ENCODE measurements around the gene MTRR.

Gene MTRR

GRCh38 chr5:7857926-7858632, 10.9 kb upstream of the MTRR start:
- H3K9ac ChIP-seq (ENCODE audit: low read length): no peak overlapping the region
- H3K27me3 ChIP-seq (ENCODE audit: control insufficient read depth, insufficient read depth, low read length): no peaks in the 10 kb centered on the region
- H3K36me3 ChIP-seq (ENCODE audit: control insufficient read depth, low read depth, low read length): peaks cover 23% of the 10 kb centered on the region
- H3K9me3 ChIP-seq (ENCODE audit: control insufficient read depth, low read depth, low read length): no peaks in the 10 kb centered on the region
- no peaks in the 10 kb centered on the region for H3K4me1 ChIP-seq (ENCODE audit: control insufficient read depth, low read depth, low read length)
- H3K27ac ChIP-seq (ENCODE audit: low read length): no peak overlapping the region
- H3K4me3 ChIP-seq (ENCODE audit: low read length): no peak overlapping the region

GRCh38 chr5:7866196-7866595, 2.8 kb upstream of the MTRR start:
- Histone ChIP-seq H3K36me3 (ENCODE audit: control insufficient read depth, low read depth, low read length) (peaks cover 20% of the 10 kb centered on the region), H3K9ac (ENCODE audit: low read length) (no peak overlapping the region), H3K4me3 (ENCODE audit: low read length) (no peak overlapping the region), H3K27ac (ENCODE audit: low read length) (no peak overlapping the region), H3K4me1 (ENCODE audit: control insufficient read depth, low read depth, low read length) (peaks cover 9% of the 10 kb centered on the region), H3K27me3 (ENCODE audit: control insufficient read depth, insufficient read depth, low read length) (no peaks in the 10 kb centered on the region), H3K9me3 (ENCODE audit: control insufficient read depth, low read depth, low read length) (no peaks in the 10 kb centered on the region)

GRCh38 chr5:7867260-7867659, 1.7 kb upstream of the MTRR start:
- Histone ChIP-seq H3K27ac (ENCODE audit: low read length) (no peak overlapping the region), H3K27me3 (ENCODE audit: control insufficient read depth, insufficient read depth, low read length) (no peaks in the 10 kb centered on the region), H3K9me3 (ENCODE audit: control insufficient read depth, low read depth, low read length) (no peaks in the 10 kb centered on the region), H3K9ac (ENCODE audit: low read length) (no peak overlapping the region), H3K36me3 (ENCODE audit: control insufficient read depth, low read depth, low read length) (peaks cover 22% of the 10 kb centered on the region), H3K4me3 (ENCODE audit: low read length) (no peak overlapping the region), H3K4me1 (ENCODE audit: control insufficient read depth, low read depth, low read length) (peaks cover 9% of the 10 kb centered on the region)

GRCh38 chr5:7868427-7868772, 548 bp upstream of the MTRR start:
- peaks cover 28% of the 10 kb centered on the region for H3K36me3 ChIP-seq (ENCODE audit: control insufficient read depth, low read depth, low read length)
- no peak overlapping the region for H3K27ac ChIP-seq (ENCODE audit: low read length)

GRCh38 chr5:7869474-7870136, 657 bp downstream of the MTRR start:
- Histone ChIP-seq H3K27ac (ENCODE audit: low read length) (no peak overlapping the region), H3K9ac (ENCODE audit: low read length) (peak overlapping the region; percentile 68), H3K4me3 (ENCODE audit: low read length) (peak overlapping the region; percentile 60), H3K9me3 (ENCODE audit: control insufficient read depth, low read depth, low read length) (no peaks in the 10 kb centered on the region), H3K27me3 (ENCODE audit: control insufficient read depth, insufficient read depth, low read length) (no peaks in the 10 kb centered on the region), H3K36me3 (ENCODE audit: control insufficient read depth, low read depth, low read length) (peaks cover 26% of the 10 kb centered on the region), H3K4me1 (ENCODE audit: control insufficient read depth, low read depth, low read length) (peaks cover 9% of the 10 kb centered on the region)

More at GRCh38 chr5:7868427-7868772, 548 bp upstream of the MTRR start:
- Histone ChIP-seq H3K9ac (ENCODE audit: low read length) (peak overlapping the region; percentile 68), H3K4me1 (ENCODE audit: control insufficient read depth, low read depth, low read length) (peaks cover 9% of the 10 kb centered on the region), H3K27me3 (ENCODE audit: control insufficient read depth, insufficient read depth, low read length) (no peaks in the 10 kb centered on the region), H3K4me3 (ENCODE audit: low read length) (peak overlapping the region; percentile 60), H3K9me3 (ENCODE audit: control insufficient read depth, low read depth, low read length) (no peaks in the 10 kb centered on the region)

- no peak overlapping the region for H3K27ac ChIP-seq (ENCODE audit: low read length)
- H3K9me3 ChIP-seq (ENCODE audit: control insufficient read depth, low read depth, low read length): no peaks in the 10 kb centered on the region
- no peaks in the 10 kb centered on the region for H3K27me3 ChIP-seq (ENCODE audit: control insufficient read depth, insufficient read depth, low read length)
- peaks cover 9% of the 10 kb centered on the region for H3K4me1 ChIP-seq (ENCODE audit: control insufficient read depth, low read depth, low read length)
- peaks cover 39% of the 10 kb centered on the region for H3K36me3 ChIP-seq (ENCODE audit: control insufficient read depth, low read depth, low read length)
- H3K4me3 ChIP-seq (ENCODE audit: low read length): no peak overlapping the region
- H3K9ac ChIP-seq (ENCODE audit: low read length): no peak overlapping the region
These were observed 2.7 kb downstream of the MTRR start for GRCh38 chr5:7871653-7872052.

GRCh38 chr5:7872517-7873130, 3.7 kb downstream of the MTRR start:
- Histone ChIP-seq H3K4me3 (ENCODE audit: low read length) (no peak overlapping the region), H3K9me3 (ENCODE audit: control insufficient read depth, low read depth, low read length) (no peaks in the 10 kb centered on the region), H3K4me1 (ENCODE audit: control insufficient read depth, low read depth, low read length) (peaks cover 9% of the 10 kb centered on the region), H3K36me3 (ENCODE audit: control insufficient read depth, low read depth, low read length) (peaks cover 47% of the 10 kb centered on the region), H3K27ac (ENCODE audit: low read length) (no peak overlapping the region), H3K9ac (ENCODE audit: low read length) (no peak overlapping the region), H3K27me3 (ENCODE audit: control insufficient read depth, insufficient read depth, low read length) (no peaks in the 10 kb centered on the region)

- H3K9me3 ChIP-seq (ENCODE audit: control insufficient read depth, low read depth, low read length): no peaks in the 10 kb centered on the region
- H3K27ac ChIP-seq (ENCODE audit: low read length): no peak overlapping the region
- H3K36me3 ChIP-seq (ENCODE audit: control insufficient read depth, low read depth, low read length): peaks cover 53% of the 10 kb centered on the region
- no peaks in the 10 kb centered on the region for H3K27me3 ChIP-seq (ENCODE audit: control insufficient read depth, insufficient read depth, low read length)
- H3K4me3 ChIP-seq (ENCODE audit: low read length): no peak overlapping the region
- H3K9ac ChIP-seq (ENCODE audit: low read length): no peak overlapping the region
- H3K4me1 ChIP-seq (ENCODE audit: control insufficient read depth, low read depth, low read length): peaks cover 5% of the 10 kb centered on the region
These were observed 4.3 kb downstream of the MTRR start for GRCh38 chr5:7873216-7873615.

GRCh38 chr5:7874639-7875038, 5.7 kb downstream of the MTRR start:
- Histone ChIP-seq H3K27me3 (ENCODE audit: control insufficient read depth, insufficient read depth, low read length) (no peaks in the 10 kb centered on the region), H3K36me3 (ENCODE audit: control insufficient read depth, low read depth, low read length) (peaks cover 64% of the 10 kb centered on the region), H3K4me3 (ENCODE audit: low read length) (no peak overlapping the region), H3K9ac (ENCODE audit: low read length) (no peak overlapping the region), H3K27ac (ENCODE audit: low read length) (no peak overlapping the region), H3K4me1 (ENCODE audit: control insufficient read depth, low read depth, low read length) (peaks cover 5% of the 10 kb centered on the region), H3K9me3 (ENCODE audit: control insufficient read depth, low read depth, low read length) (no peaks in the 10 kb centered on the region)

- Histone ChIP-seq H3K9ac (ENCODE audit: low read length) (no peak overlapping the region), H3K27me3 (ENCODE audit: control insufficient read depth, insufficient read depth, low read length) (no peaks in the 10 kb centered on the region), H3K9me3 (ENCODE audit: control insufficient read depth, low read depth, low read length) (no peaks in the 10 kb centered on the region), H3K4me1 (ENCODE audit: control insufficient read depth, low read depth, low read length) (peaks cover under 1% of the 10 kb centered on the region), H3K27ac (ENCODE audit: low read length) (no peak overlapping the region), H3K4me3 (ENCODE audit: low read length) (no peak overlapping the region), H3K36me3 (ENCODE audit: control insufficient read depth, low read depth, low read length) (peaks cover 69% of the 10 kb centered on the region)
These were observed 6.2 kb downstream of the MTRR start for GRCh38 chr5:7875151-7875550.

GRCh38 chr5:7876867-7877266, 7.9 kb downstream of the MTRR start:
- no peaks in the 10 kb centered on the region for H3K9me3 ChIP-seq (ENCODE audit: control insufficient read depth, low read depth, low read length)
- H3K4me1 ChIP-seq (ENCODE audit: control insufficient read depth, low read depth, low read length): no peaks in the 10 kb centered on the region
- H3K27me3 ChIP-seq (ENCODE audit: control insufficient read depth, insufficient read depth, low read length): no peaks in the 10 kb centered on the region
- no peak overlapping the region for H3K9ac ChIP-seq (ENCODE audit: low read length)
- peaks cover 75% of the 10 kb centered on the region for H3K36me3 ChIP-seq (ENCODE audit: control insufficient read depth, low read depth, low read length)
- H3K4me3 ChIP-seq (ENCODE audit: low read length): no peak overlapping the region
- H3K27ac ChIP-seq (ENCODE audit: low read length): no peak overlapping the region
